GM21367 (cell line): ENCODE measurements around the gene SMG6.

Experiments
- ATAC-seq: cut with Tn5 transposase; IDR thresholded peaks from one replicate; pipeline ENCODE4 v1.9.1; 2021; ENCODE audit not compliant: unreplicated experiment

The SMG6 gene

GRCh38 chr17:2051933-2052559, 251.5 kb downstream of the SMG6 start:
- ATAC-seq, result no peak

GRCh38 chr17:2051061-2051932, 252.3 kb downstream of the SMG6 start:
- no peak for ATAC-seq

- no peak for ATAC-seq
These were observed 253.1 kb downstream of the SMG6 start for GRCh38 chr17:2050300-2051060.

- ATAC-seq, result no peak
These were observed 254.0 kb downstream of the SMG6 start for GRCh38 chr17:2049333-2050299.

- ATAC-seq, result no peak
These were observed 254.8 kb downstream of the SMG6 start for GRCh38 chr17:2048805-2049204.

- ATAC-seq, result no peak
These were observed 256.0 kb downstream of the SMG6 start for GRCh38 chr17:2047590-2047989.

- no peak for ATAC-seq
These were observed 259.2 kb downstream of the SMG6 start for GRCh38 chr17:2044263-2044894.

- no peak for ATAC-seq
These were observed 259.8 kb downstream of the SMG6 start for GRCh38 chr17:2043785-2044184.

- no peak for ATAC-seq
These were observed 260.7 kb downstream of the SMG6 start for GRCh38 chr17:2042933-2043332.

- no peak for ATAC-seq
These were observed 261.2 kb downstream of the SMG6 start for GRCh38 chr17:2042390-2042847.

- ATAC-seq, result peak; percentile 80
These were observed 261.8 kb downstream of the SMG6 start, which contains the start of gene OVCA2 for GRCh38 chr17:2041561-2042389. Gene OVCA2, plus strand, starts transcription at chr17:2042022. Its CDS starts 26 bp downstream, at chr17:2042048.

- no peak for ATAC-seq
These were observed 262.5 kb downstream of the SMG6 start for GRCh38 chr17:2040942-2041560.

- no peak for ATAC-seq
These were observed 263.3 kb downstream of the SMG6 start for GRCh38 chr17:2040219-2040827.

- no peak for ATAC-seq
These were observed 266.4 kb downstream of the SMG6 start for GRCh38 chr17:2037155-2037554.

- ATAC-seq, result no peak
These were observed 267.8 kb downstream of the SMG6 start for GRCh38 chr17:2035541-2036488.

- ATAC-seq, result no peak
These were observed 268.6 kb downstream of the SMG6 start for GRCh38 chr17:2034806-2035540.
